Body of pancreas (tissue), 4 donors: ENCODE measurements around the gene NMBR.

Experiments
- POLR2A ChIP-seq, 3 donors: fragments of 450-650 bp; IDR thresholded peaks; one replicate each; pipeline ENCODE4 v1.6.1; 2016; ENCODE audit warnings: antibody characterized with exemption in 3 of 3, mild to moderate bottlenecking in 2 of 3
- TF ChIP-seq, protein P1 (sequence below), 7 experiments: fragments of 450-650 bp in 4 of 7; fragments of 200-600 bp in 3 of 7; sonication (generic) in 3 of 7; IDR thresholded peaks; one replicate each; pipeline ENCODE4 v1.5.1; 2016 to 2019; ENCODE audit warnings: antibody characterized with exemption in 7 of 7

DNA sequence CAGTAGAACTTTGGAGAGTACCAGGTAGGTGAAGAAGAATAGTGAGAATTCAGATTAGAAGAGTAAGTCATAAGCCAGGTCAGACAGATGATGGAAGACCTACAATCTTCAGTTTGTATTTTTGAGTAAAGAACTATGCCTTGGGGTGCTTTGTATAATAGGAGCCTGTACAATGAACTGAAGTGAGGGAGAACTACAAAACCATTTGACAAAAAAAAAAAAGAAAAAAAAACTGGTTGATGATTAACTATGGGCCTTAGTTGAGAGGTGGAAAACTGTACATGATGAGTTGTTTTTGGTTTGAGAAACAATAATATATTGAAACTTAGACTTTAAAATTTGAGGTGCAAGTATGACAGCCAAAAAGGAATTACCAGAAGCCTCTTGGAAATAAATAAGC is 25.8 kb upstream of the NMBR start:
- TF ChIP-seq, protein P1, sequence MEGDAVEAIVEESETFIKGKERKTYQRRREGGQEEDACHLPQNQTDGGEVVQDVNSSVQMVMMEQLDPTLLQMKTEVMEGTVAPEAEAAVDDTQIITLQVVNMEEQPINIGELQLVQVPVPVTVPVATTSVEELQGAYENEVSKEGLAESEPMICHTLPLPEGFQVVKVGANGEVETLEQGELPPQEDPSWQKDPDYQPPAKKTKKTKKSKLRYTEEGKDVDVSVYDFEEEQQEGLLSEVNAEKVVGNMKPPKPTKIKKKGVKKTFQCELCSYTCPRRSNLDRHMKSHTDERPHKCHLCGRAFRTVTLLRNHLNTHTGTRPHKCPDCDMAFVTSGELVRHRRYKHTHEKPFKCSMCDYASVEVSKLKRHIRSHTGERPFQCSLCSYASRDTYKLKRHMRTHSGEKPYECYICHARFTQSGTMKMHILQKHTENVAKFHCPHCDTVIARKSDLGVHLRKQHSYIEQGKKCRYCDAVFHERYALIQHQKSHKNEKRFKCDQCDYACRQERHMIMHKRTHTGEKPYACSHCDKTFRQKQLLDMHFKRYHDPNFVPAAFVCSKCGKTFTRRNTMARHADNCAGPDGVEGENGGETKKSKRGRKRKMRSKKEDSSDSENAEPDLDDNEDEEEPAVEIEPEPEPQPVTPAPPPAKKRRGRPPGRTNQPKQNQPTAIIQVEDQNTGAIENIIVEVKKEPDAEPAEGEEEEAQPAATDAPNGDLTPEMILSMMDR (IDR thresholded peaks at IDR 0.05): no peak
- TF ChIP-seq POLR2A (IDR thresholded peaks at IDR 0.05): no peak
